Activated naive CD4-positive, alpha-beta T cell treated with anti-CD3 and anti-CD28 coated beads, Interleukin-2, amount 10 ng/mL, durations not matched to agents 7 days and 5 days (primary cell): ENCODE data around the gene DCAF7.

Source experiments
- CTCF ChIA-PET: fragments of 350-600 bp; sonication (Branson Sonifier 250); formaldehyde crosslinking; loops from one replicate; lab custom pipeline; 2021; ENCODE audit warnings: antibody characterized with exemption; lab: Charles Lee
- DNase-seq: peaks from one replicate; pipeline ENCODE4 v3.0.0-alpha.2; 2020
- H3K27ac Mint-ChIP-seq: one replicate; pipeline ENCODE4 v1.8.0; 2021; ENCODE audit warnings: mild to moderate bottlenecking, moderate library complexity, mixed read lengths
- H3K27me3 Mint-ChIP-seq: one replicate; pipeline ENCODE4 v1.8.0; 2021; ENCODE audit warnings: mild to moderate bottlenecking, mixed read lengths
- H3K36me3 Mint-ChIP-seq: one replicate; pipeline ENCODE4 v1.8.0; 2021; ENCODE audit warnings: mixed read lengths
- H3K4me1 Mint-ChIP-seq: one replicate; pipeline ENCODE4 v1.8.0; 2021; ENCODE audit warnings: mixed read lengths
- H3K4me3 Mint-ChIP-seq: one replicate; pipeline ENCODE4 v1.8.0; 2021; ENCODE audit warnings: mild to moderate bottlenecking, moderate library complexity, mixed read lengths
- H3K9me3 Mint-ChIP-seq: one replicate; pipeline ENCODE4 v1.8.0; 2021; ENCODE audit warnings: mixed read lengths

Gene DCAF7

GRCh38 chr17:63544467-63545301 is 5.6 kb upstream of the DCAF7 start:
- no peak for DNase-seq
- CTCF ChIA-PET = interaction anchor here (0.6 to 0.8 kb wide), 2 partner anchors 67 to 840 kb away, joined by 3 to 5 read pairs; no protein-coding TSS in a partner anchor
- H3K27ac Mint-ChIP-seq = no peak overlapping the region
- H3K4me3 Mint-ChIP-seq = no peak overlapping the region
- no peaks in the 10 kb centered on the region for H3K36me3 Mint-ChIP-seq
- peaks cover 30% of the 10 kb centered on the region for H3K27me3 Mint-ChIP-seq
- no peaks in the 10 kb centered on the region for H3K9me3 Mint-ChIP-seq
- H3K4me1 Mint-ChIP-seq = peaks cover 8% of the 10 kb centered on the region

- peaks cover 12% of the 10 kb centered on the region for H3K27me3 Mint-ChIP-seq
- no peak for DNase-seq
- peaks cover 6% of the 10 kb centered on the region for H3K36me3 Mint-ChIP-seq
- no peaks in the 10 kb centered on the region for H3K9me3 Mint-ChIP-seq
- no peak overlapping the region for H3K27ac Mint-ChIP-seq
- CTCF ChIA-PET = interaction anchor here (1.0 kb wide), 1 partner anchor 65 kb away, joined by 5 read pairs; no protein-coding TSS in a partner anchor
- H3K4me3 Mint-ChIP-seq = no peak overlapping the region
- H3K4me1 Mint-ChIP-seq = peaks cover 14% of the 10 kb centered on the region
Observed at GRCh38 chr17:63546308-63547082, 3.8 kb upstream of the DCAF7 start.

GRCh38 chr17:63547083-63547523 is 3.2 kb upstream of the DCAF7 start:
- peaks cover 10% of the 10 kb centered on the region for H3K36me3 Mint-ChIP-seq
- H3K9me3 Mint-ChIP-seq = no peaks in the 10 kb centered on the region
- CTCF ChIA-PET = no interaction called here

DNA sequence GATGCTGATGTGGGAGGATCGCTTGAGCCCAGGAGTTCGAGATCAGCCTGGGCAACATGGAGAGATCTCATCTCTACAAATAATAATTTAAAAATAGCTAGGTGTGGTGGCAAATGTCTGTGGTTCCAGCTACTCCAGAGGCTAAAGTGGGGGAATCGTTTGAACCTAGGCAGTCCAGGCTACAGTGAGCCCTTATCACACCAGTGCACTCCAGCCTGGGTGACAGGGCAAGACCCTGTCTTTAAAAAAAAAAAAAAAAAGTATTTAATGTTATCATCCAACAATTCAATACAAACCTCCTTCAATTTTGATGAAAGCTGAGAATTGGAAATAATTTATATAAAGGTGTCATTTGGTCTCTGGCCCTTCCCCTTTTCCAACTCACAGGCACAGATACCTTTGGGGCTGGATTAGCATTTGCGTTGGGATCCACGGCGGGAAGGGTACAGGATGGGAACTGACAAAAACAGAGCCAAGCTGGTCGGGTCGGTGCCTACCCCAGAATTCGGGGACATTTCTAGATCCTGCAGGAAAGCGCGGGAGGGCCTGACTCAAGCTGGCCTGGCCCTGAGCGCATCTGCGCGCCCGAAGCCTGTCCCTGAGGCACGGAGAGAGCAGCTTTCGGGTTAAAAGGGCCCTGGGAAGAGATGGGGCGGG is 860 bp upstream of the DCAF7 start:
- CTCF ChIA-PET = interaction anchor here (0.7 to 1.6 kb wide), 4 partner anchors 71 to 285 kb away, joined by 3 to 6 read pairs (median 4); no protein-coding TSS in a partner anchor
- Mint-ChIP-seq H3K4me3 (peak overlapping the region; percentile 95), H3K4me1 (peaks cover 38% of the 10 kb centered on the region), H3K36me3 (peaks cover 23% of the 10 kb centered on the region), H3K9me3 (no peaks in the 10 kb centered on the region), H3K27ac (peak overlapping the region; percentile 97), H3K27me3 (peaks cover 4% of the 10 kb centered on the region)
- DNase-seq = no peak

More at GRCh38 chr17:63547083-63547523, 3.2 kb upstream of the DCAF7 start:
- DNase-seq = no peak
- Mint-ChIP-seq H3K4me1 (peaks cover 18% of the 10 kb centered on the region), H3K27ac (no peak overlapping the region), H3K27me3 (peaks cover 6% of the 10 kb centered on the region), H3K4me3 (no peak overlapping the region)

GRCh38 chr17:63550817-63551639 is 751 bp downstream of the DCAF7 start:
- CTCF ChIA-PET = interaction anchor here (0.7 to 2.7 kb wide), 4 partner anchors 14 to 207 kb away, joined by 3 to 11 read pairs (median 6); no protein-coding TSS in a partner anchor

DNA sequence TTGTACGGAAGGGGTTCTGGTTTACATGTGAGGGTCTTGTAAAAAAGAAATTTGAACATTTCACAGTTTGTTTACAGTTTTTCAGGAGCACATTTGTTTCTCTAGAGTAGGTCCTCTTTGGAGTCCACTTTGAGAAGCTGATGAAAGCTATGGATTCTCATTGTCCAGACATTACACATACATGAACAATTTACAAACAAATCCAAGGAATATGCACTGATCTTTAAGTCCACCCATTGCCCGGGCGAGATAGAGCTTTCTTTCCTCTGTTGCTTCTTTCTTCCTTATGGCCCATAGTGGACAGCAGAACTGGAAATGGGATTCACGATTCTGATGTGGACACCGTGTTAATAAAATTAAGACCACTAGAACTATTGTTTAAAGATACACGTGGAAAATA is 1.9 kb downstream of the DCAF7 start:
- no peak for DNase-seq
- Mint-ChIP-seq H3K27ac (peak overlapping the region; percentile 52), H3K4me3 (peak overlapping the region; percentile 95), H3K27me3 (no peaks in the 10 kb centered on the region), H3K9me3 (no peaks in the 10 kb centered on the region), H3K4me1 (peaks cover 60% of the 10 kb centered on the region), H3K36me3 (peaks cover 46% of the 10 kb centered on the region)
- CTCF ChIA-PET = interaction anchor here (1.0 to 2.7 kb wide), 4 partner anchors 13 to 127 kb away, joined by 3 to 11 read pairs (median 6); no protein-coding TSS in a partner anchor

More at GRCh38 chr17:63550817-63551639, 751 bp downstream of the DCAF7 start:
- Mint-ChIP-seq H3K4me1 (peaks cover 53% of the 10 kb centered on the region), H3K27me3 (no peaks in the 10 kb centered on the region), H3K4me3 (peak overlapping the region; percentile 95), H3K36me3 (peaks cover 38% of the 10 kb centered on the region), H3K27ac (peak overlapping the region; percentile 97), H3K9me3 (no peaks in the 10 kb centered on the region)
- peak; percentile 45 for DNase-seq

- DNase-seq = no peak
- Mint-ChIP-seq H3K9me3 (no peaks in the 10 kb centered on the region), H3K4me3 (no peak overlapping the region), H3K36me3 (peaks cover 46% of the 10 kb centered on the region), H3K27me3 (no peaks in the 10 kb centered on the region), H3K4me1 (peaks cover 53% of the 10 kb centered on the region), H3K27ac (no peak overlapping the region)
- CTCF ChIA-PET = interaction anchor here (0.6 to 1.6 kb wide), 2 partner anchors 21 to 52 kb away, joined by 3 read pairs; no protein-coding TSS in a partner anchor
Observed at GRCh38 chr17:63555500-63556156, 5.4 kb downstream of the DCAF7 start.

GRCh38 chr17:63557416-63557815 is 7.1 kb downstream of the DCAF7 start:
- Mint-ChIP-seq H3K27me3 (no peaks in the 10 kb centered on the region), H3K4me1 (peaks cover 51% of the 10 kb centered on the region), H3K27ac (no peak overlapping the region), H3K36me3 (peaks cover 36% of the 10 kb centered on the region), H3K9me3 (no peaks in the 10 kb centered on the region), H3K4me3 (no peak overlapping the region)
- CTCF ChIA-PET = no interaction called here
- no peak for DNase-seq

DNA sequence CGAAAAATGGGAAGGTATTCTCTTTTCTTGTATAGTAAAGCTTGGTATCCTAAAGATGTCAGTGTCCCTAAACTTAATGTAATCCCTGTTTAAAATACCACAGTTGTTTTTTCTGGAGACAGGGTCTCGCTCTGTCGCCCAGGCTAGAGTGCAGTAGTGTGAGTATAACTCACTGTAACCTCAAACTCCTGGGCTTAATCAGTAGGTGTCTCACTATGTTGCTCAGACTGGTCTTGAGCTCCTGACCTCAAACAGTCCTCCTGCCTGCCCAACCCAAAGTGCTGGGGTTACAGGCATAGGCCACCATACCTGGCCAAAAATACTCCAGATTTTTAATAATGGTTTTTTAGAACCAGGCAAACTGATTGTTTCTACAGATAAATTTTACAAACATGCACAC is 8.2 kb downstream of the DCAF7 start:
- Mint-ChIP-seq H3K27me3 (no peaks in the 10 kb centered on the region), H3K36me3 (peaks cover 30% of the 10 kb centered on the region), H3K4me1 (peaks cover 46% of the 10 kb centered on the region), H3K9me3 (no peaks in the 10 kb centered on the region), H3K4me3 (no peak overlapping the region), H3K27ac (no peak overlapping the region)
- CTCF ChIA-PET = no interaction called here
- DNase-seq = no peak

GRCh38 chr17:63561819-63562218 is 11.5 kb downstream of the DCAF7 start:
- peaks cover 11% of the 10 kb centered on the region for H3K36me3 Mint-ChIP-seq
- no peaks in the 10 kb centered on the region for H3K9me3 Mint-ChIP-seq
- H3K4me1 Mint-ChIP-seq = peaks cover 21% of the 10 kb centered on the region
- CTCF ChIA-PET = no interaction called here
- no peak overlapping the region for H3K27ac Mint-ChIP-seq
- DNase-seq = no peak
- no peaks in the 10 kb centered on the region for H3K27me3 Mint-ChIP-seq
- no peak overlapping the region for H3K4me3 Mint-ChIP-seq

DNA sequence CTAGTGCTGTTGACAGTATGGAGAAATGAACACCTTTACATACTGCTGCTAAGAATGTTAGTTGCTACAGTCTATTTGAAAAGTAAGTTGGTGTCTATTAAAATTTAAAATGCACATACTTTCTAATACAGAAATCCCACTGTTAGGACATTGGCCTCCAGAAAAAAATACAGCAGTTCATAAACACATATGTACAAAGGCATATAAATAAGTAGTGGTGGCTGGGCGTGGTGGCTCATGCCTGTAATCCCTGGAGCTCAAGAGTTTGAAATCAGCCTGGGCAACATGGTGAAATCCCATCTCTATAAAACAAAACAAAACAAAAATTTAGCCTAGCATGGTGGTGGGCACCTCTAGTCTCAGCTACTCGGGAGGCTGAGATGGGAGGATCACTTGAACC is 13.1 kb downstream of the DCAF7 start:
- Mint-ChIP-seq H3K27me3 (no peaks in the 10 kb centered on the region), H3K4me3 (no peak overlapping the region), H3K36me3 (peaks cover 3% of the 10 kb centered on the region), H3K9me3 (no peaks in the 10 kb centered on the region), H3K27ac (no peak overlapping the region), H3K4me1 (peaks cover 13% of the 10 kb centered on the region)
- CTCF ChIA-PET = interaction anchor here (0.7 kb wide), 1 partner anchor 156 kb away, joined by 3 read pairs; no protein-coding TSS in a partner anchor
- DNase-seq = no peak

- Mint-ChIP-seq H3K36me3 (peaks cover 5% of the 10 kb centered on the region), H3K27me3 (no peaks in the 10 kb centered on the region), H3K4me1 (peaks cover 13% of the 10 kb centered on the region), H3K27ac (no peak overlapping the region), H3K4me3 (no peak overlapping the region), H3K9me3 (no peaks in the 10 kb centered on the region)
- CTCF ChIA-PET = interaction anchor here (0.7 to 1.5 kb wide), 4 partner anchors 13 to 587 kb away, joined by 3 read pairs; no protein-coding TSS in a partner anchor
- DNase-seq = no peak
Observed at GRCh38 chr17:63564562-63564961, 14.3 kb downstream of the DCAF7 start.
